ENCODE data around the gene ZDHHC11. TPM values are rescaled to one million over a fixed set of nuclear protein-coding genes. Genes with fewer than 3 reads are reported as not detected.
"Not testable (repeated sequence)": the region's sequence is repeated elsewhere in the genome, so short reads cannot be mapped to it uniquely, and the experiment has no call there.

Gene ZDHHC11
- total RNA-seq, 1 experiment from 2014 or later = 17.0 TPM

DNA sequence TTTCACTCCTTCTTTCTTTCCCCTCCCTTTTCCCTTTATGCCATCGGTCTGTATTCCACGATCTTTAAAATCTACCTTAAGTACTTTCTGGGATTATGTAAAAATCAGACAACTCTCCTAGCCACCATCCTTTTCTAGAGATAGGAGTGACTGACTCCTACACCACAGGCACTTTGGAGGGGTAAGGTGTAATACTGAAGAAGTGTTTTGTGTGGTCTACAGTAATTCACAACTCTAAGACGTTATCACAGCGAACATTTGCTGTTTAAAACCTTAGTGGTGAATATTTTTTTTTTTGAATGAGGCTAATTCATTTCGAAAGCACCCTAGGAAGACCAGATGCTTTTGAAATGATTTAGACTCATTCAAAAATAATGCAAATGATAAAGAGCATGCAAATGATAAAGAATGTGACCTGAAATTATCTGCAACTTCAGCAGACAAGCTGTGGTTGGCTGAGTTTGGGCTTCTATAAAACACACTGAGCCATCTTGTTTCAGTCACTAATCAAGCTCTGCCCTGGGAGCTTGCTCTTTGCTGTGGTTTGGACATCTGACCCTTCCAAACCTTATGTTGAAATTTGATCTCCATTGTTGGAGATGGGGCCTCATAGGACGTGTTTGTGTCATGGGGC is 52.2 kb downstream of the ZDHHC11 start:
- H3K36me3 ChIP-seq (ENCODE audit: control insufficient read depth in 1 of 2, insufficient read depth in 2 of 2, low read length in 2 of 2); intact Hi-C loops (cut with micrococcal nuclease); H3K4me3 ChIP-seq (replicated peaks in 1 of 2; ENCODE audit: low read depth in 1 of 2, low read length in 2 of 2); H3K79me2 ChIP-seq (ENCODE audit: insufficient read depth, low read length); H3K9ac ChIP-seq (ENCODE audit: low read length); RAD21 ChIA-PET (ENCODE audit: low non-redundant PET in 1 of 2, low total read pairs in 2 of 2, uncharacterized antibody in 2 of 2, unreplicated experiment in 2 of 2); H3K9me3 ChIP-seq (ENCODE audit: control insufficient read depth in 1 of 2, insufficient read depth in 1 of 2, low read depth in 1 of 2, low read length in 2 of 2); CTCF ChIA-PET; H3K27me3 ChIP-seq (ENCODE audit: insufficient read depth, low read length); H3K4me2 ChIP-seq (ENCODE audit: low read length); DNase-seq (ENCODE audit: low read depth, low spot score); H2AFZ ChIP-seq (ENCODE audit: low read depth, low read length, poor library complexity, severe bottlenecking); ATAC-seq; POLR2A ChIA-PET; H3K27ac ChIP-seq (ENCODE audit: low read depth, low read length); H3K4me1 ChIP-seq (ENCODE audit: control insufficient read depth in 1 of 2, insufficient read depth in 2 of 2, low read length in 2 of 2); BruUV-seq (replicated peaks); H3K9me2 ChIP-seq (ENCODE audit: insufficient read depth); H4K20me1 ChIP-seq (ENCODE audit: insufficient read depth): not testable (repeated sequence)

GRCh38 chr5:797986-798385 is 52.8 kb downstream of the ZDHHC11 start:
- H3K27me3 ChIP-seq (ENCODE audit: insufficient read depth, low read length); H3K27ac ChIP-seq (ENCODE audit: low read depth, low read length); H3K4me1 ChIP-seq (ENCODE audit: control insufficient read depth in 1 of 2, insufficient read depth in 2 of 2, low read length in 2 of 2); POLR2A ChIA-PET; DNase-seq (ENCODE audit: low read depth, low spot score); H2AFZ ChIP-seq (ENCODE audit: low read depth, low read length, poor library complexity, severe bottlenecking); H3K9ac ChIP-seq (ENCODE audit: low read length); RAD21 ChIA-PET (ENCODE audit: low non-redundant PET in 1 of 2, low total read pairs in 2 of 2, uncharacterized antibody in 2 of 2, unreplicated experiment in 2 of 2); H3K4me2 ChIP-seq (ENCODE audit: low read length); H3K4me3 ChIP-seq (replicated peaks in 1 of 2; ENCODE audit: low read depth in 1 of 2, low read length in 2 of 2); H3K9me3 ChIP-seq (ENCODE audit: control insufficient read depth in 1 of 2, insufficient read depth in 1 of 2, low read depth in 1 of 2, low read length in 2 of 2); H3K79me2 ChIP-seq (ENCODE audit: insufficient read depth, low read length); BruUV-seq (replicated peaks); H3K9me2 ChIP-seq (ENCODE audit: insufficient read depth); ATAC-seq; H3K36me3 ChIP-seq (ENCODE audit: control insufficient read depth in 1 of 2, insufficient read depth in 2 of 2, low read length in 2 of 2); CTCF ChIA-PET; intact Hi-C loops (cut with micrococcal nuclease); H4K20me1 ChIP-seq (ENCODE audit: insufficient read depth): not testable (repeated sequence)

DNA sequence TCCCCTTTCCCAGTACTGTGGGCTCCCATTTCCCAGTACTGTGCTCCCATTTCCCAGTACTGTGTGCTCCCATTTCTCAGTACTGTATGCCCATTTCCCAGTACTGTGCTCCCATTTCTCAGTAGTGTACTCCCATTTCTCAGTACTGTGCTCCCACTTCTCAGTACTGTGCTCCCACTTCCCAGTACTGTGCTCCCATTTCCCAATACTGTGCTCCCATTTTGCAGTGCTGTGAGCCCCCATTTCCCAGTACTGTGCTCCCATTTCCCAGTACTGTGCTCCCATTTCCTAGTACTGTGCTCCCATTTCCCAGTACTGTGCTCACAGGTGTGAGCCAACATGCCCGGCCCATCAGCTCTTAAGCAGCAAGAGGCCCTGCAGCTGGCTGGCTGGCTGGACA is 54.9 kb downstream of the ZDHHC11 start:
- H3K4me3 ChIP-seq (replicated peaks in 1 of 2; ENCODE audit: low read depth in 1 of 2, low read length in 2 of 2); DNase-seq (ENCODE audit: low read depth, low spot score); H3K9me3 ChIP-seq (ENCODE audit: control insufficient read depth in 1 of 2, insufficient read depth in 1 of 2, low read depth in 1 of 2, low read length in 2 of 2); H3K36me3 ChIP-seq (ENCODE audit: control insufficient read depth in 1 of 2, insufficient read depth in 2 of 2, low read length in 2 of 2); ATAC-seq; H3K4me2 ChIP-seq (ENCODE audit: low read length); H3K79me2 ChIP-seq (ENCODE audit: insufficient read depth, low read length); RAD21 ChIA-PET (ENCODE audit: low non-redundant PET in 1 of 2, low total read pairs in 2 of 2, uncharacterized antibody in 2 of 2, unreplicated experiment in 2 of 2); H2AFZ ChIP-seq (ENCODE audit: low read depth, low read length, poor library complexity, severe bottlenecking); H4K20me1 ChIP-seq (ENCODE audit: insufficient read depth); H3K9ac ChIP-seq (ENCODE audit: low read length); BruUV-seq (replicated peaks); H3K27ac ChIP-seq (ENCODE audit: low read depth, low read length); H3K27me3 ChIP-seq (ENCODE audit: insufficient read depth, low read length); H3K4me1 ChIP-seq (ENCODE audit: control insufficient read depth in 1 of 2, insufficient read depth in 2 of 2, low read length in 2 of 2); H3K9me2 ChIP-seq (ENCODE audit: insufficient read depth); CTCF ChIA-PET; POLR2A ChIA-PET; intact Hi-C loops (cut with micrococcal nuclease): not testable (repeated sequence)

DNA sequence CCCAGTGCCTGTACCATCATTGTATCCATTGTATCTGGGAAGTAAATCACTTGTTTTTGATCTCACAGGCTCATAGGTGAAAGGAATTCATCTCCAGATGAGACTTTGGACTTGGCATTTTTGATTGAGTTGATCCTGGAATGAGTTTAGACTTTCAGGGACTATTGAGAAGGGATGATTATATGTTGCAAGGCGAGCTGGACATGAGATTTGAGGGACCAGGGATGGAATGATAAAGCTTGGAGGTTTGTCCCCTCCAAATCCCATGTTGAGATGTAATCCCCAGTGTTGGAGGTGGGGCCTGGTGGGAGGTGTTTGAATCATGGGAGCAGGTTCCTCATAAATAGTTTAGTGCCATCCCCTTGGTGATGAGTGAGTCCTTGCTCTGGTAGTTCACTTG is 55.8 kb downstream of the ZDHHC11 start:
- H3K27me3 ChIP-seq (ENCODE audit: insufficient read depth, low read length); H3K4me3 ChIP-seq (replicated peaks in 1 of 2; ENCODE audit: low read depth in 1 of 2, low read length in 2 of 2); H3K9me3 ChIP-seq (ENCODE audit: control insufficient read depth in 1 of 2, insufficient read depth in 1 of 2, low read depth in 1 of 2, low read length in 2 of 2); BruUV-seq (replicated peaks); H3K27ac ChIP-seq (ENCODE audit: low read depth, low read length); H2AFZ ChIP-seq (ENCODE audit: low read depth, low read length, poor library complexity, severe bottlenecking); H3K4me2 ChIP-seq (ENCODE audit: low read length); H3K79me2 ChIP-seq (ENCODE audit: insufficient read depth, low read length); ATAC-seq; CTCF ChIA-PET; H4K20me1 ChIP-seq (ENCODE audit: insufficient read depth); H3K4me1 ChIP-seq (ENCODE audit: control insufficient read depth in 1 of 2, insufficient read depth in 2 of 2, low read length in 2 of 2); POLR2A ChIA-PET; DNase-seq (ENCODE audit: low read depth, low spot score); RAD21 ChIA-PET (ENCODE audit: low non-redundant PET in 1 of 2, low total read pairs in 2 of 2, uncharacterized antibody in 2 of 2, unreplicated experiment in 2 of 2); H3K9ac ChIP-seq (ENCODE audit: low read length); H3K36me3 ChIP-seq (ENCODE audit: control insufficient read depth in 1 of 2, insufficient read depth in 2 of 2, low read length in 2 of 2); H3K9me2 ChIP-seq (ENCODE audit: insufficient read depth): not testable (repeated sequence)
- intact Hi-C loops (cut with micrococcal nuclease) = loop anchor here (5.0 kb wide), 1 partner anchor 93 kb away; no protein-coding TSS in a partner anchor

GRCh38 chr5:788703-789102 is 62.1 kb downstream of the ZDHHC11 start:
- POLR2A ChIA-PET; H2AFZ ChIP-seq (ENCODE audit: low read depth, low read length, poor library complexity, severe bottlenecking); H3K9me3 ChIP-seq (ENCODE audit: control insufficient read depth in 1 of 2, insufficient read depth in 1 of 2, low read depth in 1 of 2, low read length in 2 of 2); H3K9ac ChIP-seq (ENCODE audit: low read length); H3K4me3 ChIP-seq (replicated peaks in 1 of 2; ENCODE audit: low read depth in 1 of 2, low read length in 2 of 2); CTCF ChIA-PET; RAD21 ChIA-PET (ENCODE audit: low non-redundant PET in 1 of 2, low total read pairs in 2 of 2, uncharacterized antibody in 2 of 2, unreplicated experiment in 2 of 2); H3K79me2 ChIP-seq (ENCODE audit: insufficient read depth, low read length); H3K27ac ChIP-seq (ENCODE audit: low read depth, low read length); BruUV-seq (replicated peaks); H3K4me2 ChIP-seq (ENCODE audit: low read length); H3K4me1 ChIP-seq (ENCODE audit: control insufficient read depth in 1 of 2, insufficient read depth in 2 of 2, low read length in 2 of 2); DNase-seq (ENCODE audit: low read depth, low spot score); H3K36me3 ChIP-seq (ENCODE audit: control insufficient read depth in 1 of 2, insufficient read depth in 2 of 2, low read length in 2 of 2); H4K20me1 ChIP-seq (ENCODE audit: insufficient read depth); ATAC-seq; intact Hi-C loops (cut with micrococcal nuclease); H3K27me3 ChIP-seq (ENCODE audit: insufficient read depth, low read length); H3K9me2 ChIP-seq (ENCODE audit: insufficient read depth): not testable (repeated sequence)
